Coronary artery (tissue), 2 donors: ENCODE data around the gene TCF15.
"Not testable (repeated sequence)": the region's sequence is repeated elsewhere in the genome, so short reads cannot be mapped to it uniquely, and the experiment has no call there.

Experiments used
- DNase-seq: peaks from one replicate; pipeline ENCODE4 v3.0.0-alpha.2; 2017; ENCODE audit warnings: low spot score
- H3K27ac ChIP-seq, 2 donors: fragments of 200-600 bp; sonication (generic); one replicate each; pipeline ENCODE4 v1.5.1; 2016 to 2019
- H3K4me3 ChIP-seq: fragments of 200-600 bp; sonication (generic); 2 replicates; pipeline ENCODE4 v1.5.1; 2016; ENCODE audit warnings: mild to moderate bottlenecking, moderate library complexity
- TF ChIP-seq, protein P1 (sequence below): fragments of 200-600 bp; sonication (generic); IDR thresholded peaks from one replicate; pipeline ENCODE4 v1.5.1; 2019; ENCODE audit warnings: antibody characterized with exemption

The TCF15 gene

GRCh38 chr20:646868-647233 lies 36.7 kb upstream of the TCF15 start:
- TF ChIP-seq, protein P1, sequence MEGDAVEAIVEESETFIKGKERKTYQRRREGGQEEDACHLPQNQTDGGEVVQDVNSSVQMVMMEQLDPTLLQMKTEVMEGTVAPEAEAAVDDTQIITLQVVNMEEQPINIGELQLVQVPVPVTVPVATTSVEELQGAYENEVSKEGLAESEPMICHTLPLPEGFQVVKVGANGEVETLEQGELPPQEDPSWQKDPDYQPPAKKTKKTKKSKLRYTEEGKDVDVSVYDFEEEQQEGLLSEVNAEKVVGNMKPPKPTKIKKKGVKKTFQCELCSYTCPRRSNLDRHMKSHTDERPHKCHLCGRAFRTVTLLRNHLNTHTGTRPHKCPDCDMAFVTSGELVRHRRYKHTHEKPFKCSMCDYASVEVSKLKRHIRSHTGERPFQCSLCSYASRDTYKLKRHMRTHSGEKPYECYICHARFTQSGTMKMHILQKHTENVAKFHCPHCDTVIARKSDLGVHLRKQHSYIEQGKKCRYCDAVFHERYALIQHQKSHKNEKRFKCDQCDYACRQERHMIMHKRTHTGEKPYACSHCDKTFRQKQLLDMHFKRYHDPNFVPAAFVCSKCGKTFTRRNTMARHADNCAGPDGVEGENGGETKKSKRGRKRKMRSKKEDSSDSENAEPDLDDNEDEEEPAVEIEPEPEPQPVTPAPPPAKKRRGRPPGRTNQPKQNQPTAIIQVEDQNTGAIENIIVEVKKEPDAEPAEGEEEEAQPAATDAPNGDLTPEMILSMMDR = no peak
- H3K4me3 ChIP-seq = no peak overlapping the region
- DNase-seq = no peak
- H3K27ac ChIP-seq = no peak overlapping the region

- H3K4me3 ChIP-seq = no peak overlapping the region
- TF ChIP-seq, protein P1 = no peak
- no peak overlapping the region for H3K27ac ChIP-seq
- DNase-seq = no peak
Measured at GRCh38 chr20:646107-646867, 36.2 kb upstream of the TCF15 start.

GRCh38 chr20:645318-646106 lies 35.4 kb upstream of the TCF15 start:
- no peak overlapping the region for H3K4me3 ChIP-seq
- H3K27ac ChIP-seq = no peak overlapping the region
- TF ChIP-seq, protein P1 = peak; percentile 77
- no peak for DNase-seq

DNA sequence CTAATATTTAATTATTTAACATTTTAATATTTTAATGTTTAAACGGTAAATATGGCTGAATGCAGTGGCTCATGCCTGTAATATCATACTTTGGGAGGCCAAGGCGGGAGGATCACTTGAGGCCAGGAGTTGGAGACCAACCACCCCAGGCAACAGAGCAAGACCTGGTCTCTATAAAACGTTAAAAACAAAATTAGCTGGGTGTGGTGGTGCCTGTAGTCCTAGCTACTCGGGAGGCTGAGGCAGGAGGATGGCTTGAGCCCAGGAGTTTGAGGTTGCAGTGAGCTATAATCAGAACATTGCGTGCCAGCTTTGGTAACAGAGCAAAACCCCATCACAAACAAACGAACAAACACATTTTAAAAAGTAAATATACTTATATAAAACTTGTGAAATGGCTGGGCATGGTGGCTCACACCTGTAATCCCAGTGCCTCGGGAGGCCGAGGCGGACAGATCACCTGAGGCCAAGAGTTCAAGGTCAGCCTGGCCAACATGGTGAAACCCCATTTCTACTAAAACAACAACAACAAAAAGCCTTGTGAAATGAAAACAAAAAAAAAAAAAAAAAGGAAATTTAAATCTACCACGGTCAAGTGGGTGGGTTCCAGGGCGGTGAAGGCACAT lies 34.7 kb upstream of the TCF15 start:
- no peak for DNase-seq
- H3K4me3 ChIP-seq = no peak overlapping the region
- H3K27ac ChIP-seq = no peak overlapping the region
- TF ChIP-seq, protein P1 = no peak

- Histone ChIP-seq H3K4me3 (peak overlapping the region; percentile 65), H3K27ac (peak overlapping the region in 1 of 2 donors; percentile 53)
- DNase-seq = no peak
- TF ChIP-seq, protein P1 = no peak
Measured at GRCh38 chr20:642398-643174, 32.5 kb upstream of the TCF15 start.

DNA sequence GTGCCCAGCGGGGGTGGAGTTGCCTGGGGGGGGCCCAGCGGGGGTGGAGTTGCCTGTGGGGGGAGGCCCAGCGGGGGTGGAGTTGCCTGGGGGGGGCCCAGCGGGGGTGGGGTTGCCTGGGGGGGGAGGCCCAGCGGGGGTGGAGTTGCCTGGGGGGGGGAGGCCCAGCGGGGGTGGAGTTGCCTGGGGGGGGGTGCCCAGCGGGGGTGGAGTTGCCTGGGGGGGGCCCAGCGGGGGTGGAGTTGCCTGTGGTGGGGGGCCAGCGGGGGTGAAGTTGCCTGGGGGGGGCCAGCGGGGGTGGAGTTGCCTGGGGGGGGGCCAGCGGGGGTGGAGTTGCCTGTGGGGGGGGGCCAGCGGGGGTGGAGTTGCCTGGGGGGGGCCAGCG lies 31.9 kb upstream of the TCF15 start:
- peak overlapping the region; percentile 65 for H3K4me3 ChIP-seq

GRCh38 chr20:641516-641875 lies 31.4 kb upstream of the TCF15 start:
- no peak for DNase-seq
- H3K4me3 ChIP-seq = no peak overlapping the region
- H3K27ac ChIP-seq = no peak overlapping the region
- TF ChIP-seq, protein P1 = no peak

More for the DNA sequence above, 31.9 kb upstream of the TCF15 start:
- DNase-seq = not testable (repeated sequence)
- peak overlapping the region in 1 of 2 donors; percentile 53 for H3K27ac ChIP-seq
